Measurements from ENCODE around the gene SMARCC1.

The SMARCC1 gene

GRCh38 chr3:47630810-47631209 is 150.9 kb downstream of the SMARCC1 start:
- no peak for DNase-seq (ENCODE audit: low read depth)

GRCh38 chr3:47629770-47630169 is 151.9 kb downstream of the SMARCC1 start:
- DNase-seq (ENCODE audit: low read depth) = no peak

- DNase-seq (ENCODE audit: low read depth) = no peak
Observed at GRCh38 chr3:47628426-47628825, 153.3 kb downstream of the SMARCC1 start.

GRCh38 chr3:47622671-47623461 is 158.8 kb downstream of the SMARCC1 start:
- no peak for DNase-seq (ENCODE audit: low read depth)

- DNase-seq (ENCODE audit: low read depth) = no peak
Observed at GRCh38 chr3:47617086-47618010, 164.3 kb downstream of the SMARCC1 start.

GRCh38 chr3:47614788-47615187 is 166.9 kb downstream of the SMARCC1 start:
- DNase-seq (ENCODE audit: low read depth) = no peak

- no peak for DNase-seq (ENCODE audit: low read depth)
Observed at GRCh38 chr3:47613722-47614121, 168.0 kb downstream of the SMARCC1 start.

GRCh38 chr3:47612879-47613278 is 168.8 kb downstream of the SMARCC1 start:
- DNase-seq (ENCODE audit: low read depth) = no peak

GRCh38 chr3:47612178-47612577 is 169.5 kb downstream of the SMARCC1 start:
- DNase-seq (ENCODE audit: low read depth) = peak; percentile 17

GRCh38 chr3:47611576-47611975 is 170.1 kb downstream of the SMARCC1 start:
- DNase-seq (ENCODE audit: low read depth) = no peak

- no peak for DNase-seq (ENCODE audit: low read depth)
Observed at GRCh38 chr3:47610583-47610982, 171.1 kb downstream of the SMARCC1 start.

- DNase-seq (ENCODE audit: low read depth) = no peak
Observed at GRCh38 chr3:47607335-47607734, 174.4 kb downstream of the SMARCC1 start.

GRCh38 chr3:47606165-47606564 is 175.5 kb downstream of the SMARCC1 start:
- DNase-seq (ENCODE audit: low read depth) = no peak

GRCh38 chr3:47605652-47606051 is 176.0 kb downstream of the SMARCC1 start:
- DNase-seq (ENCODE audit: low read depth) = no peak

- DNase-seq (ENCODE audit: low read depth) = no peak
Observed at GRCh38 chr3:47604145-47604544, 177.5 kb downstream of the SMARCC1 start.

- DNase-seq (ENCODE audit: low read depth) = no peak
Observed at GRCh38 chr3:47603332-47603731, 178.4 kb downstream of the SMARCC1 start.

GRCh38 chr3:47601281-47601680 is 180.4 kb downstream of the SMARCC1 start:
- no peak for DNase-seq (ENCODE audit: low read depth)

- no peak for DNase-seq (ENCODE audit: low read depth)
Observed at GRCh38 chr3:47594792-47595191, 186.9 kb downstream of the SMARCC1 start.

- DNase-seq (ENCODE audit: low read depth) = no peak
Observed at GRCh38 chr3:47592066-47592795, 189.5 kb downstream of the SMARCC1 start.

GRCh38 chr3:47590216-47590615 is 191.5 kb downstream of the SMARCC1 start:
- no peak for DNase-seq (ENCODE audit: low read depth)

- DNase-seq (ENCODE audit: low read depth) = no peak
Observed at GRCh38 chr3:47588587-47588986, 193.1 kb downstream of the SMARCC1 start.

GRCh38 chr3:47588053-47588452 is 193.6 kb downstream of the SMARCC1 start:
- DNase-seq (ENCODE audit: low read depth) = no peak
